Liver (tissue), 9 donors: ENCODE results near the gene TSEN34. TPM values are rescaled to one million over a fixed set of nuclear protein-coding genes. Genes with fewer than 3 reads are reported as not detected.

Source experiments
- DNase-seq: peaks from one replicate; pipeline ENCODE4 v3.0.0-alpha.2; 2017; ENCODE audit warnings: low spot score
- H3K27ac ChIP-seq, 2 donors: one replicate each; pipeline ENCODE4 v1.7.0; 2013; ENCODE audit warnings: inconsistent platforms in 2 of 2, low read length in 2 of 2, control low read depth in 1 of 2, low read depth in 1 of 2, mild to moderate bottlenecking in 1 of 2
- H3K27me3 ChIP-seq, 4 donors: one replicate each; pipeline versions ENCODE4 v1.6.1 to v1.7.0; 2013; ENCODE audit warnings: low read length in 3 of 4, inconsistent platforms in 1 of 4, mild to moderate bottlenecking in 1 of 4, moderate library complexity in 1 of 4; ENCODE audit not compliant: control insufficient read depth in 4 of 4, insufficient read depth in 4 of 4
- H3K36me3 ChIP-seq, 4 donors: one replicate each; pipeline versions ENCODE4 v1.6.1 to v1.7.0; 2013; ENCODE audit warnings: low read length in 3 of 4, mild to moderate bottlenecking in 3 of 4, low read depth in 1 of 4, moderate library complexity in 1 of 4; ENCODE audit not compliant: control insufficient read depth in 4 of 4, insufficient read depth in 3 of 4
- H3K4me1 ChIP-seq, 4 donors: one replicate each; pipeline versions ENCODE4 v1.6.1 to v1.7.0; 2013; ENCODE audit warnings: low read length in 3 of 4, mild to moderate bottlenecking in 3 of 4, moderate library complexity in 1 of 4; ENCODE audit not compliant: control insufficient read depth in 4 of 4, insufficient read depth in 4 of 4
- H3K4me3 ChIP-seq, 3 donors: one replicate each; pipeline versions ENCODE4 v1.6.1 to v1.7.0; 2013; ENCODE audit warnings: low read length in 3 of 3, control low read depth in 1 of 3, low read depth in 1 of 3, mild to moderate bottlenecking in 1 of 3
- H3K9ac ChIP-seq, 2 donors: one replicate each; pipeline ENCODE4 v1.7.0; 2013; ENCODE audit warnings: low read length in 2 of 2, mild to moderate bottlenecking in 2 of 2, moderate library complexity in 2 of 2, control low read depth in 1 of 2, low read depth in 1 of 2
- H3K9me3 ChIP-seq, 4 donors: one replicate each; pipeline versions ENCODE4 v1.6.1 to v1.7.0; 2013; ENCODE audit warnings: low read length in 3 of 4; ENCODE audit not compliant: control insufficient read depth in 4 of 4
- EGR1 ChIP-seq, 2 donors: IDR thresholded peaks; 2 replicates each; pipeline ENCODE4 v1.6.1; 2016 to 2018; ENCODE audit warnings: antibody characterized with exemption in 2 of 2, low read depth in 2 of 2
- FOXA2 ChIP-seq: IDR thresholded peaks from 2 replicates; pipeline ENCODE4 v1.6.1; 2016; ENCODE audit warnings: antibody characterized with exemption
- GABPA ChIP-seq, 2 donors: IDR thresholded peaks in 1 of 2; conservative IDR thresholded peaks in 1 of 2; 2 replicates each; pipeline ENCODE4 v1.6.1; 2016; ENCODE audit warnings: antibody characterized with exemption in 2 of 2, mild to moderate bottlenecking in 1 of 2, moderate library complexity in 1 of 2
- HNF4A ChIP-seq, 2 donors: conservative IDR thresholded peaks; 2 replicates each; pipeline ENCODE4 v1.6.1; 2016; ENCODE audit warnings: antibody characterized with exemption in 2 of 2, mild to moderate bottlenecking in 2 of 2
- HNF4G ChIP-seq: IDR thresholded peaks from 2 replicates; pipeline ENCODE4 v1.6.1; 2016; ENCODE audit warnings: antibody characterized with exemption
- JUND ChIP-seq, 2 donors: IDR thresholded peaks; 2 replicates each; pipeline ENCODE4 v1.6.1; 2016; ENCODE audit warnings: antibody characterized with exemption in 2 of 2
- NR2F2 ChIP-seq: IDR thresholded peaks from 2 replicates; pipeline ENCODE4 v1.6.1; 2016; ENCODE audit warnings: antibody characterized with exemption
- RAD21 ChIP-seq, 2 donors: IDR thresholded peaks; 2 replicates each; pipeline ENCODE4 v1.6.1; 2016; ENCODE audit warnings: antibody characterized with exemption in 2 of 2, mild to moderate bottlenecking in 2 of 2
- RXRA ChIP-seq, 2 donors: IDR thresholded peaks; 2 replicates each; pipeline ENCODE4 v1.6.1; 2017 to 2018; ENCODE audit warnings: antibody characterized with exemption in 2 of 2, mild to moderate bottlenecking in 1 of 2
- SP1 ChIP-seq: IDR thresholded peaks from 2 replicates; pipeline ENCODE4 v1.6.1; 2018; ENCODE audit warnings: antibody characterized with exemption, mild to moderate bottlenecking
- TAF1 ChIP-seq: conservative IDR thresholded peaks from 2 replicates; pipeline ENCODE4 v1.6.1; 2016; ENCODE audit warnings: antibody characterized with exemption, mild to moderate bottlenecking
- YY1 ChIP-seq: IDR thresholded peaks from 2 replicates; pipeline ENCODE4 v1.6.1; 2016; ENCODE audit warnings: antibody characterized with exemption, mild to moderate bottlenecking
- WGBS: extraction: QIAGEN DNeasy Blood & Tissue Kit; methylation state at CpG from one replicate; pipeline ENCODE4 v1.1.7; 2013; 5-methylcytosine and 5-hydroxymethylcytosine counted together
- polyA plus RNA-seq, 2 donors: library from polyadenylated mRNA; stranded (reverse) in 1 of 2; unstranded in 1 of 2; fragments of 200-250 nt in 1 of 2; fragments of >200 nt in 1 of 2; fragmentation: Nextera tagmentation in 1 of 2; extraction: Ambion mirVana in 1 of 2; gene quantifications; one replicate each; pipeline versions ENCODE4 v1.2.1 to v1.2.3, GENCODE V29; 2013 to 2015
- total RNA-seq, 2 donors: library from RNA; depleted of rRNA; stranded (reverse); fragments of >200 nt; gene quantifications; one replicate each; pipeline ENCODE4 v1.2.3, GENCODE V29; 2014
- TF ChIP-seq, protein P1 (sequence below): IDR thresholded peaks from 2 replicates; pipeline ENCODE4 v1.6.1; 2016; ENCODE audit warnings: antibody characterized with exemption, mild to moderate bottlenecking
- TF ChIP-seq, protein P2 (sequence below): IDR thresholded peaks from 2 replicates; pipeline ENCODE4 v1.6.1; 2016; ENCODE audit warnings: antibody characterized with exemption
- TF ChIP-seq, protein P3 (sequence below): IDR thresholded peaks from 2 replicates; pipeline ENCODE4 v1.6.1; 2016; ENCODE audit warnings: antibody characterized with exemption
- TF ChIP-seq, protein P4 (sequence below): IDR thresholded peaks from 2 replicates; pipeline ENCODE4 v1.6.1; 2016; ENCODE audit warnings: antibody characterized with exemption
- TF ChIP-seq, protein P5 (sequence below): fragments of 150-350 bp; IDR thresholded peaks from 2 replicates; pipeline ENCODE4 v1.5.1; 2017; ENCODE audit warnings: improper control_type of control experiment, low read depth, low read length; ENCODE audit not compliant: missing input control
- donor health status: healthy.
- donor health status: healthy.
- donor health status: healthy.
- donor health status: healthy.
- donor health status: healthy.

TSEN34 gene
- total and polyA plus RNA-seq, 4 donors, result 15.5 to 37.9 (median 24.6) TPM

GRCh38 chr19:54204767-54205468 lies 13.8 kb downstream of the TSEN34 start:
- H3K36me3 ChIP-seq, result peaks cover 20 to 47% (median 32%) of the 10 kb centered on the region in 4 donors
- H3K9ac ChIP-seq, result no peak overlapping the region
- no peak overlapping the region for H3K4me3 ChIP-seq
- peak overlapping the region; percentile 23 to 28 for H3K27ac ChIP-seq
- no peaks in the 10 kb centered on the region for H3K27me3 ChIP-seq
- H3K4me1 ChIP-seq, result peaks cover 30 to 88% (median 77%) of the 10 kb centered on the region in 4 donors
- TF ChIP-seq HNF4G (no peak), FOXA2 (no peak), RXRA (IDR thresholded peaks at IDR 0.05) (no peak), YY1 (no peak), TAF1 (no peak), JUND (IDR thresholded peaks at IDR 0.05) (no peak), GABPA (IDR thresholded peaks at IDR 0.05 in 1 of 2, conservative IDR thresholded peaks at IDR 0.05 in 1 of 2) (no peak), RAD21 (IDR thresholded peaks at IDR 0.05) (no peak), EGR1 (IDR thresholded peaks at IDR 0.05; ENCODE audit: low read depth in 2 of 2) (no peak), SP1 (no peak), NR2F2 (no peak), HNF4A (conservative IDR thresholded peaks at IDR 0.05) (no peak)
- TF ChIP-seq, protein P1, sequence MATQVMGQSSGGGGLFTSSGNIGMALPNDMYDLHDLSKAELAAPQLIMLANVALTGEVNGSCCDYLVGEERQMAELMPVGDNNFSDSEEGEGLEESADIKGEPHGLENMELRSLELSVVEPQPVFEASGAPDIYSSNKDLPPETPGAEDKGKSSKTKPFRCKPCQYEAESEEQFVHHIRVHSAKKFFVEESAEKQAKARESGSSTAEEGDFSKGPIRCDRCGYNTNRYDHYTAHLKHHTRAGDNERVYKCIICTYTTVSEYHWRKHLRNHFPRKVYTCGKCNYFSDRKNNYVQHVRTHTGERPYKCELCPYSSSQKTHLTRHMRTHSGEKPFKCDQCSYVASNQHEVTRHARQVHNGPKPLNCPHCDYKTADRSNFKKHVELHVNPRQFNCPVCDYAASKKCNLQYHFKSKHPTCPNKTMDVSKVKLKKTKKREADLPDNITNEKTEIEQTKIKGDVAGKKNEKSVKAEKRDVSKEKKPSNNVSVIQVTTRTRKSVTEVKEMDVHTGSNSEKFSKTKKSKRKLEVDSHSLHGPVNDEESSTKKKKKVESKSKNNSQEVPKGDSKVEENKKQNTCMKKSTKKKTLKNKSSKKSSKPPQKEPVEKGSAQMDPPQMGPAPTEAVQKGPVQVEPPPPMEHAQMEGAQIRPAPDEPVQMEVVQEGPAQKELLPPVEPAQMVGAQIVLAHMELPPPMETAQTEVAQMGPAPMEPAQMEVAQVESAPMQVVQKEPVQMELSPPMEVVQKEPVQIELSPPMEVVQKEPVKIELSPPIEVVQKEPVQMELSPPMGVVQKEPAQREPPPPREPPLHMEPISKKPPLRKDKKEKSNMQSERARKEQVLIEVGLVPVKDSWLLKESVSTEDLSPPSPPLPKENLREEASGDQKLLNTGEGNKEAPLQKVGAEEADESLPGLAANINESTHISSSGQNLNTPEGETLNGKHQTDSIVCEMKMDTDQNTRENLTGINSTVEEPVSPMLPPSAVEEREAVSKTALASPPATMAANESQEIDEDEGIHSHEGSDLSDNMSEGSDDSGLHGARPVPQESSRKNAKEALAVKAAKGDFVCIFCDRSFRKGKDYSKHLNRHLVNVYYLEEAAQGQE, result no peak
- TF ChIP-seq, protein P2, sequence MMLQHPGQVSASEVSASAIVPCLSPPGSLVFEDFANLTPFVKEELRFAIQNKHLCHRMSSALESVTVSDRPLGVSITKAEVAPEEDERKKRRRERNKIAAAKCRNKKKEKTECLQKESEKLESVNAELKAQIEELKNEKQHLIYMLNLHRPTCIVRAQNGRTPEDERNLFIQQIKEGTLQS, result no peak
- TF ChIP-seq, protein P3, sequence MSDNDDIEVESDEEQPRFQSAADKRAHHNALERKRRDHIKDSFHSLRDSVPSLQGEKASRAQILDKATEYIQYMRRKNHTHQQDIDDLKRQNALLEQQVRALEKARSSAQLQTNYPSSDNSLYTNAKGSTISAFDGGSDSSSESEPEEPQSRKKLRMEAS, result no peak
- TF ChIP-seq, protein P4, sequence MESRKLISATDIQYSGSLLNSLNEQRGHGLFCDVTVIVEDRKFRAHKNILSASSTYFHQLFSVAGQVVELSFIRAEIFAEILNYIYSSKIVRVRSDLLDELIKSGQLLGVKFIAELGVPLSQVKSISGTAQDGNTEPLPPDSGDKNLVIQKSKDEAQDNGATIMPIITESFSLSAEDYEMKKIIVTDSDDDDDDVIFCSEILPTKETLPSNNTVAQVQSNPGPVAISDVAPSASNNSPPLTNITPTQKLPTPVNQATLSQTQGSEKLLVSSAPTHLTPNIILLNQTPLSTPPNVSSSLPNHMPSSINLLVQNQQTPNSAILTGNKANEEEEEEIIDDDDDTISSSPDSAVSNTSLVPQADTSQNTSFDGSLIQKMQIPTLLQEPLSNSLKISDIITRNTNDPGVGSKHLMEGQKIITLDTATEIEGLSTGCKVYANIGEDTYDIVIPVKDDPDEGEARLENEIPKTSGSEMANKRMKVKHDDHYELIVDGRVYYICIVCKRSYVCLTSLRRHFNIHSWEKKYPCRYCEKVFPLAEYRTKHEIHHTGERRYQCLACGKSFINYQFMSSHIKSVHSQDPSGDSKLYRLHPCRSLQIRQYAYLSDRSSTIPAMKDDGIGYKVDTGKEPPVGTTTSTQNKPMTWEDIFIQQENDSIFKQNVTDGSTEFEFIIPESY, result no peak
- TF ChIP-seq, protein P5, sequence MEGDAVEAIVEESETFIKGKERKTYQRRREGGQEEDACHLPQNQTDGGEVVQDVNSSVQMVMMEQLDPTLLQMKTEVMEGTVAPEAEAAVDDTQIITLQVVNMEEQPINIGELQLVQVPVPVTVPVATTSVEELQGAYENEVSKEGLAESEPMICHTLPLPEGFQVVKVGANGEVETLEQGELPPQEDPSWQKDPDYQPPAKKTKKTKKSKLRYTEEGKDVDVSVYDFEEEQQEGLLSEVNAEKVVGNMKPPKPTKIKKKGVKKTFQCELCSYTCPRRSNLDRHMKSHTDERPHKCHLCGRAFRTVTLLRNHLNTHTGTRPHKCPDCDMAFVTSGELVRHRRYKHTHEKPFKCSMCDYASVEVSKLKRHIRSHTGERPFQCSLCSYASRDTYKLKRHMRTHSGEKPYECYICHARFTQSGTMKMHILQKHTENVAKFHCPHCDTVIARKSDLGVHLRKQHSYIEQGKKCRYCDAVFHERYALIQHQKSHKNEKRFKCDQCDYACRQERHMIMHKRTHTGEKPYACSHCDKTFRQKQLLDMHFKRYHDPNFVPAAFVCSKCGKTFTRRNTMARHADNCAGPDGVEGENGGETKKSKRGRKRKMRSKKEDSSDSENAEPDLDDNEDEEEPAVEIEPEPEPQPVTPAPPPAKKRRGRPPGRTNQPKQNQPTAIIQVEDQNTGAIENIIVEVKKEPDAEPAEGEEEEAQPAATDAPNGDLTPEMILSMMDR, result no peak
- WGBS, result 87% methylated on average over 4 of the region's 4 CpGs
- no peaks in the 10 kb centered on the region for H3K9me3 ChIP-seq
- no peak for DNase-seq
